Cardiac fibroblast (primary cell): ENCODE data around the gene FAIM2.

ENCODE experiments used
- DNase-seq, 2 donors: peaks; one replicate each; pipeline versions ENCODE4 v3.0.0 to v3.0.0-alpha.2; 2010; ENCODE audit warnings: low read depth in 2 of 2
- H3K4me3 ChIP-seq, 2 donors: replicated peaks in 1 of 2; 1 replicate in 1 of 2; 2 replicates in 1 of 2; pipeline ENCODE4 v1.5.1; 2011; ENCODE audit warnings: low read depth in 2 of 2, low read length in 2 of 2, mild to moderate bottlenecking in 2 of 2, moderate library complexity in 1 of 2
- TF ChIP-seq, protein P1 (sequence below): IDR thresholded peaks from one replicate; pipeline ENCODE4 v1.5.1; 2011; ENCODE audit warnings: low read depth, mild to moderate bottlenecking, low read length, inconsistent platforms

FAIM2 gene

DNA sequence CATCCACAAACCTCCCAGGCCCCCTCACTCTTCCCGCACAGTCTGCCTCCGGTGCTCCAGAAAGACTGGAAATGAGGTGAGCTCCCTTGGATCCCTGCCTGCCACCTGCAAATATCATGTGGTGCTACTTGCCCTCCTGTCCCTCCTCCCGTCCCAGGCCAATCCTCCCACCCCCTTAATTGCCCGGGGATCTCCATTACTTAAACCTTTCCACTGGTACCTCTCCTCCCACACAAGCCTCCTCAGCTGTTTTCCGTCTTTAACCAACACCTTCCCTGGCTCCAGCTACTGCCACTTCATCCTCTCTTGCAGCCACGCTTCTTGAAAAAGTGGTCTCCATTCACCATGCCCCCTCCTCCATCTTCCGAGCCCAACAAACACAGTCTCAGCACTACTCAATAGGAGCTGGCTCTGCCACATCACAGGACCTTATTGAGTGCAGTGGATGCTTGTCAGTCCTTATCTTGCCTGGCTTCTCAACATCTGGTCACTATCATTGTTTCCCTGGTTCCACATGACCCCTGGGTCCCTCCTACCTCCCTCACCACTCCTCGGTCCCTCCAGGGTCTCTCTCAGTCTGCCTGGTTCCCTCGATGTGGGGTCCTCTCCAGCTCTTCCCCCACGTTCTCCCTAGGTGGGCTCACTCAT, 11.5 kb downstream of the FAIM2 start:
- TF ChIP-seq, protein P1, sequence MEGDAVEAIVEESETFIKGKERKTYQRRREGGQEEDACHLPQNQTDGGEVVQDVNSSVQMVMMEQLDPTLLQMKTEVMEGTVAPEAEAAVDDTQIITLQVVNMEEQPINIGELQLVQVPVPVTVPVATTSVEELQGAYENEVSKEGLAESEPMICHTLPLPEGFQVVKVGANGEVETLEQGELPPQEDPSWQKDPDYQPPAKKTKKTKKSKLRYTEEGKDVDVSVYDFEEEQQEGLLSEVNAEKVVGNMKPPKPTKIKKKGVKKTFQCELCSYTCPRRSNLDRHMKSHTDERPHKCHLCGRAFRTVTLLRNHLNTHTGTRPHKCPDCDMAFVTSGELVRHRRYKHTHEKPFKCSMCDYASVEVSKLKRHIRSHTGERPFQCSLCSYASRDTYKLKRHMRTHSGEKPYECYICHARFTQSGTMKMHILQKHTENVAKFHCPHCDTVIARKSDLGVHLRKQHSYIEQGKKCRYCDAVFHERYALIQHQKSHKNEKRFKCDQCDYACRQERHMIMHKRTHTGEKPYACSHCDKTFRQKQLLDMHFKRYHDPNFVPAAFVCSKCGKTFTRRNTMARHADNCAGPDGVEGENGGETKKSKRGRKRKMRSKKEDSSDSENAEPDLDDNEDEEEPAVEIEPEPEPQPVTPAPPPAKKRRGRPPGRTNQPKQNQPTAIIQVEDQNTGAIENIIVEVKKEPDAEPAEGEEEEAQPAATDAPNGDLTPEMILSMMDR = no peak
- no peak for DNase-seq
- no peak overlapping the region for H3K4me3 ChIP-seq

DNA sequence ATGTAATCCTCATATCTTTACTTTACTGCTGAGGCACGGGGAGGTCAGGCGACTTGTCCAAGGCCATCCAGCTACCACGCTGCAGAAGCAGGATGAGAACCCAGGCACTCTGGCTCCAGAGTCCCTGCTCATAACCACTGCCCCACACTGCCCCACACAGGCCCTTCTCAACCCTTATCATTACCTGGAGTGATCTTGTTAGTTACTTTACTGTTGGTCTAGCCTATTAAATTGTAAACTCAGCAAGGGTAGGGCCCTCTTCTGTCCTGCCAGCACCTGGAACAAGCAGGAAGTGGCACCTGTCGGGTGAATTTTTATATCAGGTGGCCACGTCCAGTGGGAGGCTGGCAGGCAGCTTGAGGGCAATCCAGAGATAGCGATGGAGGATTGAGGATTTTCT, 12.2 kb downstream of the FAIM2 start:
- H3K4me3 ChIP-seq = no peak overlapping the region
- no peak for DNase-seq
- TF ChIP-seq, protein P1 = no peak

DNA sequence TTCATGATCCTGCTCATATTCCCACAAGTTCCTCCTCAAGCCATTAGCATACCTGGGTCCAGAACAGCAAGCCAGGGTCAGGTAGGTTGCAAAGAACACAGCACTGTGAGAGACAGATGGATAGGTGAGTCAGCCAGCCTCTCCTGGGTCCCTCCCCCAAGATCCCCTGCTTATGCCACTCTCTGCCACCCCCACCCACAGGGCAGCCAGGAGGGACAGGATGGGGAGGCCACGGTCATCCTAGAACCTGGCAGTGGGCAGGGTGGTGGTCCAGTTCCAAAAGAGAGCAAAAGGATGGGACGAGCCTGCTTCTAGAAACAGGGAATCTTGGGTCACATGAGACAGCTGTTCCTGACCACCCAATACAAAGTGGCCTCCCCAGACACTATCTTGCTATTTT, 12.7 kb downstream of the FAIM2 start:
- TF ChIP-seq, protein P1 = no peak
- DNase-seq = no peak
- H3K4me3 ChIP-seq = no peak overlapping the region

DNA sequence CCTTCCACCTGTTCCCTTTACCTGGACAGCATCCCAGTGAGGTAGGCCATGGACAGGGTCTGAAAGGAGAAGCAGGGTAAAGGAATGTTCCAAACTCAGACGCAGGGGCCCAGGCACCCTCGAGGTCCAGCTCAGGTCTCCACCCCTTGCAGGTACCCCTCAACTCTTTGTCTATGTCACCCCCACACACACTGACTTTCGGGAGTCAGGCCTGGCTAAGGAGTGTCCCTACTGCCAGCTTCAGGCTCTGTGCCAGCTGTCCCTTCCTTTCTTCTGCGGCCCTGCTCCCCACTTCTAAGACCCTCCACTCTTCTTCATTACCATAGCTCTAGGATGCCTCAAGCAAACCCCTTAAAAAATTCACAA, 13.6 kb downstream of the FAIM2 start:
- H3K4me3 ChIP-seq = no peak overlapping the region
- TF ChIP-seq, protein P1 = no peak
- DNase-seq = no peak

DNA sequence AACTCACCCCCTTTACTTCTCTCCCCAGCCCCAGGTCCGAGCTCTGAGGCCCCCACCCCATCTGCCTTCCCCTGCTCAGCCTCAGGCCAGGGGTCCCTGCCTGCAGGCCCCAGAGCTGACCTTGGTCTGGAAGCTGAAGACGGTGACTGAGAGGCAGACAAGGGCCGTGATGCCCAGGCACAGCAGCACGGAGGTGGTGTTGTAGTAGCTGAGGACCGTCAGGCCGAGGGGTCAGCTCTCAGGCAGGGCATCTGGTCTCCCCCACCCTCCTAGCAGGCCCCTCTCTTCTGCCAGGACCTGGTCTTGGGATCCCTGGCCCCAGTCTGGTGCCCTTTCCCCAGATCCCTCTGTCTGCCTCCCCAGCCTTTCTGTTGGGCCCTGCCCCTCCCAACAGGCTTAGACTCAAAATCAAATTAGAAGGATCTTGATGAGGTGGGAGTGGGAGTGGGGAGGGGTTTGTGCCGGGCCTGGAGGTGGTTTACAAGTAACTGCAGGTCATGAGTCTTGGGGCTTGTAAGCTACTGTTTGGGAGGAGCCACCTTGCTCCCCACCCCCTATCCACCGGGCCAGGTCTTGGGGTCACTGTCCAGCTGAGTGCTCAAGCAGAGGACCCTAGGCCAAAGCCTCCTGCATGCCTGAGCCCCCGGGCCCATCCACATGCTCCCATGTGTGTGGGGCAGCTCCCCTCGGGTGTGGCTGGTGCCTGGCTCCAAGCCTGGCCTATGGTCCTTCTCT, 14.2 kb downstream of the FAIM2 start:
- DNase-seq = no peak
- no peak overlapping the region for H3K4me3 ChIP-seq
- TF ChIP-seq, protein P1 = no peak

DNA sequence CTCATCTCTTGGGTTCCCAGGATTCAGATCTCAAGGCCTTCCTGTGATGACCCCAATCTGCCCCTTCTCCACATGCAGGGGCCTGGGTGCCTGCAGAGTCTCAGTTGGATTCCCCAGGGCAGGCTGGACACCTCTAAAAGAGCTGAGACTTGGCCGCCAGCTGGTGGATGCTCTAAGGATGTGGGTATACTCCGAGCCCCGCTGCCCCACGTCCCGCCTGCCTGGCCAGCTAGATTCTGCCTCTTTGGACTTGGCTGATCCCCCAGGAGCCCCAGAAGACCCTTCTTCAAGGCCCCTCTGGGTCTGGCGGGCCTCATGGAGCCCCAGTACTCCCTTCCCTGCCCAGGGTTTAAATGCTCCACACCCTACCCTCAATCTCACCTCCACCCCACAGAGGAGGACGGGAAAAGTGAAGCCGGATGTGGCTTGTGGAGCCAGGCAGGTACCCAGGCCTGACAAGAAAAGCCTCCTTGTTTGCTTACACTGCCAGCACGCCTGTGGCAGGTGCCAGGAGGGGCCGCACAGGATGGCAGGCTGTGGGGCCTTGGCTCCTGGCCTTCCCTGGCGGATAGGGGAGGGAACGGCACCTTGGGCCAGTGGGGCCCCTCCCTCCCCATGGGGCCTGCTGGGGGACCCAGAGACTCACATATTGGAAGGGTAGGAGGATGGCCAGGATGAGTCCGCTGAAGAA, 15.1 kb downstream of the FAIM2 start:
- TF ChIP-seq, protein P1 = no peak
- H3K4me3 ChIP-seq = no peak overlapping the region
- DNase-seq = no peak
